HG03139 (cell line): Measurements from ENCODE around the gene ASCL2.

Experiments
- ATAC-seq: cut with Tn5 transposase; IDR thresholded peaks from one replicate; pipeline ENCODE4 v1.9.1; 2021; ENCODE audit not compliant: unreplicated experiment

ASCL2 gene

DNA sequence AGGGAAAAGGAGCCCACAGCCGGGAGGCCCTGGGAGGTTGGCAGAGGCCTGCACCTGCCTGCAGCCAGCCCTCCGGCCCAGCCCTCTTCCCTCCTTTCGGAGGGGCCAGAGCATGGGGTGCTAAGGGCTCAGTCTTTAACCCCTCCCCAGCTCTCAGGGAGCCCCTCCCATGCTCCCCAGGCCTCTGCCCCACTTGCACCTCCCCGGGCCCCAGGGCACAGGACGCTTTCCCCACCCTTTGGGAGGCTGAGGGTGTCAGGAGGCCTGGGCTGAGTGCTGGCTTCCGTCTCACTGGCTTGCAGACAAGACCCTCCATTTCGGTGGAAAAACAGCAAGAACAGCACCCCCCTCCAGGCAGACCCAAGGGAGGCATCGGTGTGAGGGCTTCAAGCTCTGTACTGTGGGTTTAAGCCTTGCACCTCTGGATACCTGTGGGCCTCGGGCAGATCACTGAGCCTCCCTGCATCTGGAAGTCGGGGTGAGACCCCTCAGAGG, 7.3 kb downstream of the ASCL2 start:
- no peak for ATAC-seq

- no peak for ATAC-seq
Measured at GRCh38 chr11:2262301-2263070, 7.9 kb downstream of the ASCL2 start.

DNA sequence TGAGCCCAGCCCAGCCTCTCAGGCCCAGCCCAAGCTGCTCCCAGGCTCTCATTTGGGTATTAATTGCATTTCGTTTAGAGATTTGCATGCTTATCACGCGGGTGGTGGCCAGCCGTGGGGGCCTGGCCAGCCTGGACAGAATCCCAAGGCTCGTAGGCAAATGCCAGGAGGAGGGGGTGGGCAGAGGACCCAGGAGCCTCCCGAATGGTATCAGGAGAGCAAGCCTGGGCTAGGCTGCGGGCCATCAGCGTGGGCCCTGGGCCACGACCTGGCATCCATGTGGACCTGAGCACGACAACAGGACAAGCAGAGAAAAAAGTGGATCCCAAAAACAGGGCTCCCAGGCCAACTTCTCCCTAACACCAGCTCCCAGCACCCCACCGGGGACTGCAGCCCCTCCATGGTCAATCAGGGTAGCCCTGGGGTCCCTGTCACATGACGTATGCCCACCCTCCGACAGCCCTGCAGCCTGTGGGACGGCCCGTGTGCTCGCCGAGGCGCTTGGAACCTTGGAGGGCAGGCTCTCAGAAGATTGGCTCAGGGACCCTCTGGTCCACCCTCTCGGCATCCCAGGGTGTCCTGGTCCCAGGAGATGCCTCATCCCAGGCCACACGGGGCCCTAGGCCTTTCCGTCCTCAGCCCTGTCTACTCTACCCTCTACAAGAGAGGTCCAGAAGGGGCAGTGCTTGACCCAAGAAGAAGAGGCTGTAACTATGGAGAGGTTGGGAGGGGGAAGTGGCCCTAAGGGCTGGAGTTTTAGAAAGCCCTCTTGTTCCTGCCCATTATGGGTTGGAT, 8.8 kb downstream of the ASCL2 start:
- ATAC-seq = no peak

GRCh38 chr11:2260491-2261364, 9.7 kb downstream of the ASCL2 start:
- no peak for ATAC-seq

GRCh38 chr11:2259897-2260451, 10.4 kb downstream of the ASCL2 start:
- no peak for ATAC-seq

DNA sequence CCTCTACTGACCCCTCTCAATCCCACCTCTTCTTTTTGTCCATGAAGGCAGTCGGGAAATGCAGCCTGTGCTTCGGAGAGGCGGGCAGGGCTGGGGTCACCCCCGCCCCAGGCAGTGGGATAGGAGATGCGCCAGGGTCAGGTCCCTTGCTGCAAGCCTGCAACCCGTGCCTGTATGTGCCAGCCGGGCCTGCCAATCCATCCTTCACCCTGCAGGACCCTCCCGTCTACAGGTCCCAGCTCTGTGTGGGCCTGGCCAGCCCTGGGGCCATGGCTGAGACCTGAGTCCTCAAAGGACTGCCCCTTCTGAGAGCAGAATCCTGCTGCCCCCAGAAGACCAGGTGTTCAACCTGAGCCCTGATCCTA, 10.9 kb downstream of the ASCL2 start:
- ATAC-seq = no peak

GRCh38 chr11:2258501-2259465, 11.6 kb downstream of the ASCL2 start:
- ATAC-seq = no peak

DNA sequence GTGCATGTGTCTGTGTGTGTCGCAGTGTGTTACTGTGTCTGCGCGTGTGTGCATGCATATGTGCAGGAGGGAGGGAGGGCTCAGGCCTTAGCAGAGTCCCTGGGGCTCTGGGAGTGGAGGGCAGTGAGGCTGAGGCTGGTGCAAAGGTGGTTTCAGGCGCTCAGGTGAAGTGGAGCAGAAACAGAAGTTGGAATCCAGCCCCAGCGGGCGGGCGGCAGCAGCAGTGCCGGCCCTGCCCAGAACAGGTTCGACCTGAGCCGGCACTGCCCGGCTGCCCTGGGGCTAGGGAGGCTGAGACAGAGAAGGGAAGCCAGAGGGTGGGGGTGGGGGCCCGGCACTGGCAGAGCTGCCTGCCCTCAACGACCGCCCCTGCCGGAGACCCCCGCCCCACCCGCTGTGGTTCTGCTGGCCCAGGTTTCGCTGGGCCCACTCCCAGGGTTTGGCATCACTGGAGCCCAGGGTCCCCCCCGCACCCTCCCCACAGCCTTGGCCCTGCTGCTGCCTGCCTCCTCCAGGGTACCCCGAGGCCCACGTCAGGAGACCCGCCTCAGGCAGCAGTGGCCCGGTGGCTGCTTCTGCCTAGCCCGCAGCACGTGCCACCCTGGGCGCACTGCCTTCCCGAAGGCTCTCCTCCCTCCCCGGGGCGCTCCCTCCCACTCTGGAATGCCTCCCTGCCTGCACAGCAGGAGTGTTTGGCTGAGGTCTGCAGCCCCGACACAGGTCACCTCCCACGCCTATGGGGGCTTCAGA, 13.3 kb downstream of the ASCL2 start:
- ATAC-seq = no peak

DNA sequence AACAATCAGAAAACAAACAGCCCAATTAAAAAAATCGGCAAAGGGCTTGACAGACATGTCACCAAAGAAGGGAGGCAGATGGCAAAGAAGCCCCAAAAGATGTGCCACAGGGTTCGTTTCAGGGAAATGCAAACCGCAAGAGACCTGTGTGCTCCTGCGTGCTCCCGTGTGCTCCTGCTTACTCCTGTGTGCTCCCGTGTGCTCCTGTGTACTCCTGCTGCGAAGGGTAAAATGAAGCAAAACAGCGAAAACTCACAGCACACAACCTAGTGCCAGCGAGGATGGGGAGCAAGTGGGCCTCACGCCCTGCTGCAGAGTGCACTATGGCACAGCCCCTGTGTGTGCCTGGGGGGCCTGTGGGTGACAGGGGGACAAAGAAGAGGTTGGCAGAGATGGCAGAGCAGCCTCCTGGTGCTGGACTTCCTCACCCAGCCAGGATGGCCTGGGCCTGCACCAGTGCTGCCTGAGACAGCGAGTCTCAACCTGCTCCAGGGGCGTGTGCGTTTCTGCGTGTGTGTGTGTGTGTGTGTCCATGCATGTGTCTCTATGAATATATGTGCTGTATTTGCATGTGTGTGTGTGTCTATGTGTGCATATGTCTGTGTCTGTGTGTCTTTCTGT, 14.0 kb downstream of the ASCL2 start:
- no peak for ATAC-seq

- no peak for ATAC-seq
Measured at GRCh38 chr11:2252018-2252417, 18.4 kb downstream of the ASCL2 start.

DNA sequence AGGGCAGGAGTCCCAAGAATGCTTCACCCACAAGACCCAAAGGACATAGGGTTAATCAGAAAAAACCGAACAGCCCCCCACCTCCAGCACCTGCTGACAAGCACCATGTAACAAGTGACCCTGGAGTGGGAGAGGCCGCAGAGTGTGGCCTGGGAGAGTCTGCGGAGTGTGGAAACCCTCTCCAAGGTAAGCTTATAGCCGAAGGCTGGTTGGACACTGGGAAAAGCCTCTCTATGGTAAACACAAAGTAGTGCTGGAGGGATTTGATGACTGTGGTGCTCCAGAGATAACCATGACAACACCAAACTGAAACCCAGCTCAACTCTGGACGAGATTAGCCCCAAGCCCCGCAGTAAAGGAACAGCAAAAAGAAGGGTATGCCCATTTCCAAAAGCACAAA, 19.2 kb downstream of the ASCL2 start:
- ATAC-seq = no peak

- ATAC-seq = no peak
Measured at GRCh38 chr11:2250485-2250884, 19.9 kb downstream of the ASCL2 start.

DNA sequence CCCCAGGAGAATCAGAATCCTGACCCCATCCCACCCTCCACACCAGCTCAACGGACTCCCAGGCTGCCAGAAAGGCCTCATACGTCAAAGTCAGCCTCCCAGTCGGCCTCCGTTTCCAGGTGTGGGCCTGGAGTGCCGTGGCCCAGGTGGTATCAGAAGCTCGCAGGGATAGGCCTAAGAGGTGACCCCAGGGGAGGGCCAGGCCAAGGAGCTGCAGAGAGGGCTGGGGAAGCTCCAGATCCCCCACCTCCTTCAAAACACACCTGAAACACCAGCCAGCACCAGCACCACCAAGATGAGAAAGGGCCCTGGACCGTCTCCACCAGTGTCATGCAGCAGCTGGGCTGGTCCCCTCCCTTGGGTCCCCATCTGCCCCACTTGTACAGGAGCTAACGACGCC, 20.3 kb downstream of the ASCL2 start:
- no peak for ATAC-seq

GRCh38 chr11:2249189-2249916, 21.0 kb downstream of the ASCL2 start:
- ATAC-seq = no peak

DNA sequence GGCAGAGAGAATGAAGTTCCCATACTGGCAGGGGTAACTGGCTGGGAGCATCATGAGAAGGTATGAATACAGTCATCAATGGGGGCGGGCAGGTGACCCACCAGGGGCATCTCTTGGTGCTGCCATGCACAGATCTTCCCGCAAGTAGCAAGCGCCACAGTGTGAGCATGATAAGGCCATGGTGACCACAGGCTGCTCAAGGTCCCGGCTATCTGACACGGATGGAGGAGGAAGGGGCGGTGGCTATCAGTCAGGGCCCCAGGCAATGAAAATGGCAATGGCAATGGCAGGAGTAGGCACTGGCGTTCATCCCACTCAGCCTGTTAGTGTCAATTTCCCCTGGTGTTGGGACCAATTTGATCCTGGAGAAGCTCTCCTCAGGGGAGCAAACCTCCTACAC, 21.6 kb downstream of the ASCL2 start:
- no peak for ATAC-seq

GRCh38 chr11:2248242-2248641, 22.1 kb downstream of the ASCL2 start:
- ATAC-seq = no peak

DNA sequence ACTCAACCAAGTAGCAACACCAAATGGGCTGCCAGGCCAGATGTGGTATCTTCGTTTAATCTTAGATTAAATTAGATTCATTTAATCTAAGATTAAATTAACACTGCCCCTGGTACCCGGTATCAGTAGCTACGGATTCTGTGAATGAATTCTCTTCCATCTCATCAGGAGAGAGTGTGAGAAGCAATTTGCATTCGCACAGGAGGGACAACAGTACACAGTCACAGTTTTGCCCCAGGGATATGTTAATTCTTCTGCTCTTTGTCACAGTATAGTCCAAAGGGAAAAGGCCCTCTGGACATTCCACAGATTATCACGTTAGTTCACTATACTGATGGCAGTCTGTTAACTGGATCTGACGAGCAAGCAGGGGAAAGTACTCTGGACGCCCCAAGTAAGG, 22.9 kb downstream of the ASCL2 start:
- no peak for ATAC-seq

DNA sequence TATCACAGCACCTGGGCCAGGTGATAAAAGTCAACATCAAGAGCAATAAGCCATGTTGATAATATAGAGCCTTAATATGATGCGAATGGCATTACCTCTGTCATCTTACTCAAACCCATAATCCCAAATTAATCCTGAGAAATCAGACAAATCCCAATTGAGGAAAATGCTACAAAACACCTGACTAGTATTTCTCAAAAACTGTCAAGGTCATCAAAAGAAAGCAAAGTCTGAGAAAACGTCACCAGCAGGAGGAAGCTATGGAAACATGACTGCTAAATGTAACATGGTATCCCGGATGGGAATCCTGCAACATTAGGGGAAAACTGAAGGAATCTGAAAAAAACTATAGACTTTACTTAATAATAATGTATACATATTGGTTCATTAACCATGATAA, 29.6 kb downstream of the ASCL2 start:
- ATAC-seq = no peak
